ENCODE measurements around the gene HSPBP1.

HSPBP1 gene

DNA sequence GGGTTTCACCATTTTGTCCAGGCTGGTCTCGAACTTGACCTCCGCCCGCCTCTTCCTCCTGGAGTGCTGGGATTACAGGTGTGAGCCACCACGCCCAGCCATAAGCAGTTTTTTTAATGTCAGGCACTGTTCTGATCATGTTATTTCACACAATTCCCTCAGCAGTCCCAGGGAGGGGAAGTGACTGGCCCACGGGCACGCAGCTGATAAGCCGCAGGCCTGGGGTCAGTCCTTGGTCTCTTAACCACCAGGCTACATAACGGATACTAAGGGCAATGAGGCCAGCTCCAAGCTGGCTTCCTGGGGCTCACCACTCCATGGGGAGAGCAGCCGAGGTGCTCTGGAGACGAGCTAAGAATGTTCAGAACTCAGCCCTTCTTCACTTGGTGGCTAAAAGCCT is 17.4 kb upstream of the HSPBP1 start:
- TF ChIP-seq GATA2 (IDR thresholded peaks at IDR 0.05; ENCODE audit: low read depth, low read length) (no peak), GATA3 (IDR thresholded peaks at IDR 0.05; ENCODE audit: low read depth, low read length) (no peak)

DNA sequence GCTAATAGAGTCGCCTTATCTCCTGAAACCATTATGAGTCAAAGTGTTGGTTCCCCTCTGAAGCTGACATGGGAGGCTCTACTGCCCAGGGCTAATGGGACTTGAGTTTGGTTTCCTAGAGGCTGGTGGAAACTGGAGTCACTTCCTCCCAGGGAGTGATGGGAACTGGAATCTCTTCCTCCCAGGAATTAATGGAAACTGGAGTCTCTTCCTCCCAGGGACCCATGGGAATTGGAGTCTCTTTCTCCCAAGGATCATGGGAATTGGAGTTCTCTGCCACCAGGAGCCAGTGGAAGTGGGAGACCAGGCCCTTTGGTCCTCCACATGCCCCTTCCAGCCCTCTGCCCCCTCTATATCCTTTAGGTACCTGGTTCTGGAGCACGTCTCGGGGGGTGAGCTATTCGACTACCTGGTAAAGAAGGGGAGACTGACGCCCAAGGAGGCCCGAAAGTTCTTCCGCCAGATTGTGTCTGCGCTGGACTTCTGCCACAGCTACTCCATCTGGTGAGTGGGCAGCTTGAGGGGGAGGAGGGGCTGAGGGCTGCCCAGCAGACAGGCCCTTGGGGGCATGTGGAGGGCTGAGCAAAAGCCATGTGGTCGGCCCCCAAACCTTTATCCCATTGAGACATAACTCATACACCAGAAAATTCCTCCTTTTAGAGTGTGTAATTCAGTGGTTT is 9.3 kb upstream of the HSPBP1 start:
- TF ChIP-seq GATA2 (IDR thresholded peaks at IDR 0.05; ENCODE audit: low read depth, low read length) = no peak
- TF ChIP-seq GATA3 (IDR thresholded peaks at IDR 0.05; ENCODE audit: low read depth, low read length) = no peak

DNA sequence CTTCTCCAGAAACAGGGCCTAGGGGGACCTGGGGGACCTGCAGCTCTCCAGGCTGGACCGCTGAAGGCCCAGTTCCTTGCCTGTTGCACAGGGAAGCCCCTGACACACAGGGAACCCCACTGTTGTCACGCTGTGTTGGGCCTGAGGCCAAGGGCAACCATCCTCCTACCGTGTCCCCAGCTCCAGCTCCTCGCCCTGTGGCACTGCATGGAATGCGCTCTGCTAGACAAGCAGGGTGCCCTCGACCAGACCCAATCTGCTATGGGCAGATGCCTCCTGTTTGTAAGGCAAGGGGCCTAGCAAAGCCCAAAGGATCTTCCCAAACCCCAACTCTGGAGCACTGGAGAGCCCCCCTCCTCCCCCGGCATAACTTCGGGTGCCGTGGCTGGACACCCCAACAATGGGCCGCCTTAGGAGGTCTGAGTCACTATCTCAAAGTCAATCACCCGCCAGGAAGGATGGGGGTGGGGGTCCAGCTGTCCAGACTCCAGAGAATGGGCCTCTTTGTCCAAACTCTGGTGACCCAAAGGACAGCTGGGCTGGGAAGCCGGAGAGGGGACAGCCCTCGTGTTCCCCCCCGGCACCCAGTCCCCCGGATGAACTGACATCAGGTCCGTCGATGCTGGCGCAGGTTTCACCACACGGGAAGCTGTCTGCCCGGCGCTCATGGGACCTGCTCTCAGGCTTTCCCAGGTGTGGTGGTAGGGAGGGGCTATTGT is 7.6 kb upstream of the HSPBP1 start:
- TF ChIP-seq GATA2 (IDR thresholded peaks at IDR 0.05; ENCODE audit: low read depth, low read length) (no peak), GATA3 (IDR thresholded peaks at IDR 0.05; ENCODE audit: low read depth, low read length) (no peak)

DNA sequence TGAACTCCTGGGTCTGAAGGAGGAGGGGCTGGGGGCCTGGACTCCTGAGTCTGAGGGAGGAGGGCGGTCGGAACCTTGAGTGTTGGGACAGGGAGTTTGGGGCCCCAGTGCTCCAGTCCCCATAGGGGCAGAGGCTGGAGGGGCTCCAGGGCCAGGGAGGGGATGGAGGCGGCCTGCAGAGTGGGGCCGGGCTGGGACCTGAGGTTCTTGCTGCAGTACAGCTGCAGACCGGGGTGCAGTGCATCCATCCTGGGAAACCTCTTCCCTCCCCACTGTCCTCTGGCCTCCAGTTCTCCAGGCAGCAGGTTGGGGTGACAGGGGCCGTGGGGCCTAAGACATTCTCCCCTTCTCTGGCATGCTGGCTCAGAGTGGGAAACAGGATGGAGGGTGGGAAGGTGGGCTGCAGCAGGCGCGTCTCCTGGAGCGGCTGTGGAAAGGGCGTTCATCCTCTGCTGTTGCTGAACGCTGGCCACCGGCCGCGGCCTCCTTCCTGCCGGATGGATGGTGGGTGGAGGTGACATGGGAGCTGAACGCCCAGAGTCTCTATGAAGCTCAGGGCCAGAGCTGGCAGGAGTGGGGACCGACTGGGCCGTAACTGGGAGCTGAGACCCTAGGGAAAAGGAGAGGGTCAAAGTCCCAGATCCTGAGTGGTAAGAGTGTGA is 5.5 kb upstream of the HSPBP1 start:
- TF ChIP-seq GATA3 (IDR thresholded peaks at IDR 0.05; ENCODE audit: low read depth, low read length) (no peak), GATA2 (IDR thresholded peaks at IDR 0.05; ENCODE audit: low read depth, low read length) (no peak)

DNA sequence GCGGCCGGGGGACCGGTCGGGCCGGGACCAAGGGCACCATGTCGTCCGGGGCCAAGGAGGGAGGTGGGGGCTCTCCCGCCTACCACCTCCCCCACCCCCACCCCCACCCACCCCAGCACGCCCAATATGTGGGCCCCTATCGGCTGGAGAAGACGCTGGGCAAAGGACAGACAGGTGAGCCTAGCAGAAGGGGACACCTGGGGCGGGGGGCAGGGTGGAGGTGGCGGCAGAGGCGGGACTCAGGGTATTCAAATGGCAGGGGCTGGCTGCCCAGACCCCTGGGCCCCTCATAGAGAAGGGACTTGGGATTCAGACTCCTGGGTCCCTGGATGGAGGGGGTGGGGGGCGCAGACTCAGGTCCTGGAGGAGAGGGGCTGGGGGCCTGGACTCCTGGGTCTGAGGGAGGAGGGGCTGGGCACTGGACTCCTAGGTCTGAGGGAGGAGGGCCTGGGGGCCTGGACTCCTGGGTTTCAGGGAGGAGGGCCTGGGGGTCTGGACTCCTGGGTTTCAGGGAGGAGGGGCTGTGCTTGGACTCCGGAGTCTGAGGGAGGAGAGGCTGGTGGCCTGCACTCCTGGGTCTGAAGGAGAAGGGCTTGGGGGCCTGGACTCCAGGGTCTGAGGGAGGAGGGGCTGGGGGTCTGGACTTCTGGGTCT is 4.6 kb upstream of the HSPBP1 start:
- no peak for TF ChIP-seq GATA2 (IDR thresholded peaks at IDR 0.05; ENCODE audit: low read depth, low read length)
- no peak for TF ChIP-seq GATA3 (IDR thresholded peaks at IDR 0.05; ENCODE audit: low read depth, low read length)

DNA sequence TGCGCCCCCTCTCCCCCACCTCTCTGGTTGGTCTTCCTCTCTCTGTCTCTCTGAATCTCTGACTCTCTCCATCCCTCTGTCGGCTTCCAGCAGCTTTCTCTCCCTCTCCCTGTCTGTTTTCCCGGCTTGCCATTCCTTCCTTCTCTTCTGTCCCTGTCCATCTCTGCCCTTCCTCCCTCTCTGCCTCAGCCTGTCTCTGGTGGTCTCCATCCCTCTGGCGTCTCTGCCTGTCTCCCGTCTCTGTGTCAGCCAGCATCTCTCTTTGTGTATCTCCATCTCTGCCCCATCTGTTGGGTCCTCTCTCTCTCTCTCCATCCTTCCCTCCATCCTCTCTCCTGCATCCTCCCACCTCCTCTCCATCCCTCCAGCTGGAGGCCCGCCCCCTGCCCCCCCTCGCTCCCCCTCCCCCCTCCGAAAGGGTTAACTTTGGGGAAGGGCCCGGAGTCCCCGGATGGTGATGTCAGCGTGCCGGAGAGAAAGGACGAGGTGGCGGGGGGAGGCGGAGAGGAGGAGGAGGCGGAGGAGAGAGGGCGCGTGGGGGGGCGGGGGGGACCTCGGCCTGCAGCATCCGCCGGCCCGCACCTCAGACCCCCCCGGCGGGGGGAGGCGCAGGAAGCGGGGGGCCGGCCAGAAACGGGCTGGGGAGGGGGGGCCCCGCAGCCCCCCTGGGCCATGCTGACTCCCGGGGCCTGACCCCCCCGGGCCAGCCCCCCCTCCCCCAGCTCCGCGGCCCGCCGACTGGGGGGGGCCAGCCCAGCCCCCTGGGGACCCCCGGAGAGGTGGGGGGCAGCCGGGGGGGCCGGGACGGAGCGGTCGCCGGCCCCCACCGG is 3.9 kb upstream of the HSPBP1 start, which contains the start of gene BRSK1:
Gene BRSK1, plus strand, starts transcription at position 450 of the 830 bp plus-strand sequence. CDS start 446 bp downstream, outside the sequence.
- TF ChIP-seq GATA3 (IDR thresholded peaks at IDR 0.05; ENCODE audit: low read depth, low read length) (no peak), GATA2 (IDR thresholded peaks at IDR 0.05; ENCODE audit: low read depth, low read length) (no peak)

DNA sequence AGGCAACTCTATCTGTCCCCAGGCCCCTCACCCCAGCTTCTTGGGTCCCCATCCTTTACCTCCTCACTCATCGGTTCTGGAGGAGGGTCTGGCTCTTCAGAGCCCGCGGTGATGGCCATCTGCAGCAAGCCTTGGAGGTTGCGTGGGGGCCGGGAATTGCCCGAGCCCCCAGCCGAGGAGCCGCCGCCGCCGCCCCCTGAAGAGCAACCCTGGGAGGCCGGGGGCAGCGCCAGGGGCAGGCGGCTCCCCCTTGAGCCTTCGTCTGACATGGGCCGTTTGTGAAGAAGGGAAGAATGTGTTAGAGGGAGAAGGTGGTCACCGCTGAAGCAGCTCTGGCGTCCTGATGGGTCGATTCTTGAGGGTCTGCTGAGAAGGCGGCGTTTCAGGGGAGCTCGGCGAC is 570 bp downstream of the HSPBP1 start:
- TF ChIP-seq GATA3 (IDR thresholded peaks at IDR 0.05; ENCODE audit: low read depth, low read length) = no peak
- TF ChIP-seq GATA2 (IDR thresholded peaks at IDR 0.05; ENCODE audit: low read depth, low read length) = no peak

DNA sequence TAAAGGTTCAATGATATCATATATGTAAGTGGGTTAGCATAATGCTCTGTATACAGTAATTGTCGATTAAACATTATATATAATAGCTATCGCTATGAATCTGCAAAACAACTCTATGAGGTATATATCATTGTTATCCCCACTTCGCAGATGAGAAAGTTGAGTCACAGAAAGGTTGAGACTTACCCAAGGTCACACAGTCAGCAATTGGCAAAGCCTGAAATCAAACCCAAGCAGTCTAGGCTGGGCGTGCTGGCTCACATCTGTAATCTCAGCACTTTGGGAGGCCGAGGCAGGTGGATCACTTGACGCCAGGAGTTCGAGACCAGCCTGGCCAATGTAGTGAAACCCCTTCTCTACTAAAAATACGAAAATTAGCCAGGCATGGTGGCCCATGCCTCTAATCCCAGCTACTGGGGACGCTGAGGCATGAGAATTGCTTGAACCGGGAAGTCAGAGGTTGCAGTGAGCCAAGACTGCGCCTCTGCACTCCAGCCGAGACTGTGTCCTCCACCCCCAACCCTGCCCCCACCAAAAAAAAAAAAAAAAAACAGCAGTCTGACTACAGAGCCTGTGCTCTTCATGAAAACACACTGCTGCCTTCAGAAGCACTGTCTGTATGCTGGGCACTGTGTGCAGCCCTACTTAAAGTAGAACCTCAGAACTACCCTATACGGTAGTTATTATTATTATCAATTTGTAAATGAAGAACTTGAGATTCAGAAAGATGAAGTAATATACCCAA is 1.3 kb downstream of the HSPBP1 start:
- TF ChIP-seq GATA3 (IDR thresholded peaks at IDR 0.05; ENCODE audit: low read depth, low read length) (no peak), GATA2 (IDR thresholded peaks at IDR 0.05; ENCODE audit: low read depth, low read length) (no peak)

DNA sequence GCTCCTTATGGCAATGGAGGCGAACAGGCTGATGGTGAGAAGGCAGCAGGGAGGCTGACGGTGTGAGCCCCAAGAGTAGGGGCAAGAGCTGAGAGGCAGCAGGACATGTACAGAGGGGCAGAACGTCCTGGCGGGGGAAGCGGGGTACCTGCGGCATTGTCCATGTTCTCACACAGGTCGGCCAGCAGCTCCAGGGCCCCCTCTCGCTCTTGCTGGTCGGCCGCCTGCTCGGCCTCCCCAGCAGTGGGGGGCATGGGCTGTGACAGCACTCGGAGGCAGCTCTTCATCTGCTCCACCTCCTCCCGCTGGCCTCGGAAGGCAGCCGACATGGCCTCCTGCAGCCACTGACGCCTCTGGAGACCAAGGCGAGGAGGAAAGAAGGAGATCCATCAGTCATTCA is 2.4 kb downstream of the HSPBP1 start:
- TF ChIP-seq GATA2 (IDR thresholded peaks at IDR 0.05; ENCODE audit: low read depth, low read length) = no peak
- TF ChIP-seq GATA3 (IDR thresholded peaks at IDR 0.05; ENCODE audit: low read depth, low read length) = no peak

DNA sequence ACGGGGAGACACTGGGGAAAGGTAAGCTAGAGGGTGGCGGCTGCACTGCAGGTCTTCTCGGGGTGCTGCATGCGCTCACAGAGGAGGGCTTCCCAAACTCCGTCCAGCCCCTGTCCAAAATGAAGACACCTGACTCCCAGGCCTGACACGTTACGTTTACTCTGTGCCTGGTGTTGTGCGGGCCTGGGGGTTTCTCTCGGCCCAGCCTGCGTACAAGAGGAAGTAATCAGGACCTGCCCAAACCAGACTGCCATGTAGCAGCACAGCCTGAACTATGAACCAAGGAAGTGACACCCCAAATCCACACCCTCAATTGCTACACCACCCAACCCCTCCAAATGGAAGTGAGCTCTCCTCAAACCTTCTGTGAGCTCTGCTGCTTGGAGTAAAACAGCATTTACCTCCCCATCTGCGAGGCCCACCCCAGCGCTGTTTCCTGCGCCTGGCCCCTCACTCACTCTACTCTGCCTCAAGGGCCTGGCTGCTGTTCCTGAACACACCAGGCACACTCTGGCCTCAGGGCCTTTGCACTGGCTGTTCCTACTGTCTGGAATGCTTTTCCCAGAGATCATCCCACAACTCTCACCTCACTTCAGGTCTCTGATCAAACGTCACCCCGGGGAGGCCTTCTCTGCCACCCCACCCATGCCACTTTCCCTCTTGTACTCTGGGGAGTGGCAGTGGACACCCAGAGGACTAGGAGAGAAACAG is 3.0 kb downstream of the HSPBP1 start:
- no peak for TF ChIP-seq GATA2 (IDR thresholded peaks at IDR 0.05; ENCODE audit: low read depth, low read length)
- TF ChIP-seq GATA3 (IDR thresholded peaks at IDR 0.05; ENCODE audit: low read depth, low read length) = no peak

DNA sequence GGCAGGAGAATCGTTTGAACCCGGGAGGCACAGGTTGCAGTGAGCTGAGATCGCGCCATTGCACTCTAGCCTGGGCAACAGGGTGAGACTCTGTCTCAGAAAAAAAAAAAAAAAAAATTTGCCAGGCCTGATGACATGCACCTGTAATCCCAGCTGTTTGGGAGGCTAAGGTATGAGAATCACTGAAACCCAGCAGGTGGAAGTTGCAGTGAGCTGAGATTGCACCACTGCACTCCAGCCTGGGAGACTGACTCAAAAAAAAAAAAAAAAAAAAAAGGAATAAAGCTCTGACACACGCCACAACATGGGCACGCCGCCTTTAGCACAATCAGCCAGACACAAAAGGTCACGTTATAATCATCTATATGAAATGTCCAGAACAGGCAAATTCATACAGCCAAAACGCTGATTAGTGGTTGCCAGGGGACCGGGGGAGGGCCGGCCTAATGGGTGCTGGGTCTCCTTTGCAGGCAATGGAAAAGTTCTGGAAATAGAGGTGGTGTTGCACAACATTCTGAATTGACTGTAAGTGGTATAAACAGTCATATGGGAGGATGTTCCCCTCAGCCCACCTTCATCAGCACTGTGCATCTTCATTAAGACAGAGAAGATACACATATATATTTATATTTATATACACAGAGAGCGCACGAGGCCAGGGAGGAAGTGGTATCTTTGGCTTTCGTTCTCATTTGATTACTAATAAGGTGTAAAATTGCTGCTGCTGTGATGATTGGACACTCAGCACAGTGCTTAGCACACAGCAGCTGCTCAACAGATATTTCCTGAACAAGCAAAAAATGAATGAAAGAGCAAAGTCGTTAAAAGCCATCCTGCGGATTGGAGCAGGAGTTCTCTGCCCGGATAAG is 3.8 kb downstream of the HSPBP1 start:
- TF ChIP-seq GATA3 (IDR thresholded peaks at IDR 0.05; ENCODE audit: low read depth, low read length) (no peak), GATA2 (IDR thresholded peaks at IDR 0.05; ENCODE audit: low read depth, low read length) (no peak)

Data from SH-SY5Y (cell line).